K562 (cell line): ENCODE measurements around the gene ZBED2. TPM values are rescaled to one million over a fixed set of nuclear protein-coding genes. Genes with fewer than 3 reads are reported as not detected.

Experiments
- ATAC-seq: fragments of 200-7000 bp; cut with Tn5 transposase; 3 replicates; pipeline ENCODE4 v1.9.1; 2020; ENCODE audit warnings: moderate library complexity
- BruUV-seq: library from RNA; stranded (reverse); fragments of 400-500 nt; replicated peaks from 2 replicates; lab custom pipeline; 2021; lab: Mats Ljungman, UMichigan
- CTCF ChIA-PET: fragments of 300-600 bp; formaldehyde crosslinking; extraction: SDS; loops from one replicate; lab custom pipeline; 2021; ENCODE audit warnings: low intra/inter-chr PET ratio; lab: Yijun Ruan, JAX
- POLR2A ChIA-PET: fragments of 300-600, 350-650 bp; sonication (Branson Sonifier 250); formaldehyde crosslinking; extraction: SDS; loops from one replicate; lab custom pipeline; 2021; ENCODE audit warnings: antibody characterized with exemption, inconsistent platforms; lab: Yijun Ruan, JAX
- DNase-seq, 4 experiments: peaks; one replicate each; pipeline versions ENCODE4 v3.0.0 to v3.0.0-alpha.2; 2011 to 2018; ENCODE audit warnings: low spot score in 3 of 4, mixed read lengths in 3 of 4; ENCODE audit errors: extremely low read depth in 1 of 4
- FAIRE-seq: peaks from 2 replicates; lab custom pipeline; 2011; peaks lifted over from hg19 to GRCh38; lab: Jason Lieb, UNC
- H2AFZ ChIP-seq: 2 replicates; pipeline ENCODE4 v1.6.0; 2011; ENCODE audit warnings: low read depth, low read length, control low read depth, inconsistent platforms
- H3K27ac ChIP-seq: fragments of 200-600 bp; 3 replicates; pipeline ENCODE4 v1.8.0; 2011; ENCODE audit warnings: low read depth, mild to moderate bottlenecking, control low read depth, inconsistent platforms, low read length, moderate library complexity, mixed read lengths; ENCODE audit errors: extremely low read depth
- H3K27me3 ChIP-seq, 2 experiments: fragments of 300-600 bp in 1 of 2; 2 replicates in 1 of 2; 3 replicates in 1 of 2; pipeline versions ENCODE4 v1.6.0 to v1.8.0; 2011; ENCODE audit warnings: inconsistent platforms in 2 of 2, low read length in 2 of 2, mild to moderate bottlenecking in 1 of 2, mixed read lengths in 1 of 2, moderate library complexity in 1 of 2; ENCODE audit not compliant: control insufficient read depth in 2 of 2, insufficient read depth in 2 of 2
- H3K36me3 ChIP-seq: fragments of 300-600 bp; 3 replicates; pipeline ENCODE4 v1.8.0; 2011; ENCODE audit warnings: mild to moderate bottlenecking, low read length, inconsistent platforms; ENCODE audit not compliant: control insufficient read depth, insufficient read depth
- H3K4me1 ChIP-seq, 2 experiments: fragments of 200-600 bp in 1 of 2; replicated peaks in 1 of 2; 2 replicates in 1 of 2; 3 replicates in 1 of 2; pipeline versions ENCODE4 v1.5.1 to v1.8.0; 2011; ENCODE audit warnings: inconsistent platforms in 2 of 2, low read length in 2 of 2, mild to moderate bottlenecking in 1 of 2, mixed read lengths in 1 of 2, moderate library complexity in 1 of 2; ENCODE audit not compliant: control insufficient read depth in 2 of 2, insufficient read depth in 2 of 2
- H3K4me2 ChIP-seq: 2 replicates; pipeline ENCODE4 v1.6.1; 2011; ENCODE audit warnings: low read length, control low read depth, inconsistent platforms, mixed read lengths; ENCODE audit not compliant: insufficient read depth
- H3K4me3 ChIP-seq: fragments of 200-600 bp; sonication (generic), shearing (Covaris generic); 2 replicates; pipeline ENCODE4 v1.5.1; 2016; ENCODE audit warnings: control low read depth, inconsistent platforms
- H3K79me2 ChIP-seq: fragments of 200-600 bp; 3 replicates; pipeline ENCODE4 v1.8.0; 2011; ENCODE audit warnings: low read length, inconsistent platforms; ENCODE audit not compliant: control insufficient read depth, insufficient read depth
- H3K9ac ChIP-seq, 2 experiments: 2 replicates each; pipeline versions ENCODE4 v1.6.0 to v1.6.1; 2011; ENCODE audit warnings: low read depth in 2 of 2, low read length in 2 of 2, control low read depth in 1 of 2, inconsistent platforms in 1 of 2, mild to moderate bottlenecking in 1 of 2, mixed read lengths in 1 of 2; ENCODE audit not compliant: insufficient read depth in 1 of 2
- H3K9me1 ChIP-seq: one replicate; pipeline ENCODE4 v1.6.0; 2011; ENCODE audit warnings: inconsistent platforms, mild to moderate bottlenecking, low read length, moderate library complexity; ENCODE audit not compliant: control insufficient read depth, insufficient read depth
- H3K9me3 ChIP-seq: replicated peaks from 2 replicates; pipeline ENCODE4 v1.5.1; 2011; ENCODE audit warnings: low read depth, low read length, inconsistent platforms; ENCODE audit not compliant: control insufficient read depth, insufficient read depth
- H4K20me1 ChIP-seq: replicated peaks from 2 replicates; pipeline ENCODE4 v1.6.1; 2011; ENCODE audit warnings: low read length, inconsistent platforms, mixed read lengths; ENCODE audit not compliant: control insufficient read depth, insufficient read depth
- ZNF639 ChIP-seq, 2 experiments: fragments of 200-800 bp in 1 of 2; sonication (Bioruptor generic) in 1 of 2; sonication (generic) in 1 of 2; formaldehyde crosslinking in 1 of 2; IDR thresholded peaks in 1 of 2; conservative IDR thresholded peaks in 1 of 2; 2 replicates each; pipeline versions ENCODE4 v1.5.0 to v1.6.1; 2016 to 2020; ENCODE audit warnings: missing compliant biosample characterization in 1 of 2, missing genetic modification characterization in 1 of 2, missing genetic modification reagents in 1 of 2
- ZNF766 ChIP-seq: fragments of 200-800 bp; sonication (Bioruptor generic); conservative IDR thresholded peaks from 2 replicates; pipeline ENCODE4 v1.6.1; 2016; ENCODE audit warnings: missing genetic modification characterization, missing compliant biosample characterization
- WGBS: fragments of 100-300 bp; shearing (Covaris generic); methylation state at CpG from one replicate; pipeline ENCODE4 v1.1.6; 2016; ENCODE audit warnings: low coverage, mixed read lengths; ENCODE audit not compliant: insufficient coverage; ENCODE audit errors: missing lambda C conversion rate; 5-methylcytosine and 5-hydroxymethylcytosine counted together
- in situ Hi-C: fragments of 300-500 bp; cut with MboI; formaldehyde crosslinking; loops from 4 replicates; pipeline ENCODE4 v1.15.0; 2018; ENCODE audit warnings: inconsistent platforms, mixed read lengths
- intact Hi-C: fragments of 100-400 bp; cut with micrococcal nuclease; formaldehyde crosslinking; loops from 2 replicates; pipeline ENCODE4 v1.14.2; 2022
- polyA plus RNA-seq, 8 experiments: library from polyadenylated mRNA; depleted of rRNA in 4 of 8; stranded (reverse) in 5 of 8; unstranded in 3 of 8; fragments of >200 nt; fragmentation: Nextera tagmentation in 2 of 8; fragmentation: Illumina TruSeq in 1 of 8; extraction: Ambion mirVana in 2 of 8; extraction: Trizol in 1 of 8; gene quantifications; 2 replicates each; pipeline versions ENCODE4 v1.2.1 to v1.2.3, GENCODE V29; 2011 to 2014; ENCODE audit warnings: inconsistent platforms in 1 of 8, missing spikeins in 1 of 8
- total RNA-seq, 7 experiments: library from RNA; depleted of rRNA in 6 of 7; stranded (reverse); fragments of >200 nt in 6 of 7; fragmentation: Illumina TruSeq in 2 of 7; extraction: Trizol in 2 of 7; gene quantifications; 2 replicates each; pipeline versions ENCODE4 v1.2.1 to v1.2.3, GENCODE V29; 2011 to 2021; ENCODE audit warnings: low replicate concordance in 1 of 7
- TF ChIP-seq, protein P1 (sequence below): fragments of 250-450 bp; sonication (Bioruptor Pico); IDR thresholded peaks from 2 replicates; pipeline ENCODE4 v1.8.0; 2022; ENCODE audit warnings: moderate library complexity, mild to moderate bottlenecking, inconsistent platforms

The ZBED2 gene
- total and polyA plus RNA-seq, 9 of the 15 experiments (the other 6 are each of a cell fraction or from before 2014, with no cell fraction given) = 0.11 TPM; not detected in 8

DNA sequence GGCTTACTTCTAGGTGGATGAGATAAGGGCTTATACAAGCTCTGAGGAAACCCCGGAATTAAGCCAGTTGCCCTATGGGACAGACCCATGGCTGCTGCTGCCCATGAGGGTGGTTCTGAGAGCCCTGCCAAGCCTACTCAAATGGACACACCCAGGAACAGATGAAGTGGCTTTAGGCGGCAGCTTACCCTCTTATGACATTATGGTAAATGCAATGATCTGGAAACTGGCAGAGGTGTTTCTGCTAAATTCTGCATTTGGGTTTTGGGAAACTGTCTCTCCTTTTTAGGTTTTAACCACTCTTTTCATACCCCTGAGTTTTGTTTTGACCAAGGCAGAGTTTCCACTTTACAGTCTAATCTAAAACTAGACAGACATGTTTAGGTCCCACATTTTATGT is 9.0 kb upstream of the ZBED2 start (continued):
- TF ChIP-seq ZNF639 (CRISPR knock-in tag; conservative IDR thresholded peaks at IDR 0.05 in 1 of 2, IDR thresholded peaks at IDR 0.05 in 1 of 2) = no peak

DNA sequence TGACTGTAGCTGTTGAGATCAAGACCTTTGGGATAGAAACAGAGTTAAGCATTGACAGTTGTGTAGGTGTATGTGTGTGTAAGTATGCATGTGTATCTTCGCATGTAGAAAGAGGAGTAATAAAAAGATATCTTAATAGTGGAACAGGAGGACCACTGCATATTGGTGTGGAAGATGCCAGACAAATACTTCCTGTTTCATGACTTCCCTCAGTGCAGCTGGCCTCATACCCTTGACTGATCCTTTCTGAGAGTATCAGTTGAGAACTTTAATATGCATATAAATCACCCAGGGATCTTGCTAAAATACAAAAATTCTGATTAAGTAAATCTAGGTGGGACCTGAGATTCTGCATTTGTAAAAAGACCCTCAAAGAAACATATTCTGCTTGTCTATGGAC is 8.5 kb upstream of the ZBED2 start:
- no peak for DNase-seq
- H3K4me2 ChIP-seq = no peak overlapping the region
- no peaks in the 10 kb centered on the region for H3K4me1 ChIP-seq
- no peak overlapping the region for H3K27ac ChIP-seq
- H3K9me1 ChIP-seq = no peaks in the 10 kb centered on the region
- H4K20me1 ChIP-seq = no peaks in the 10 kb centered on the region
- ATAC-seq = no peak
- BruUV-seq = no TSS peak
- intact Hi-C loops = no loop called here
- no peak overlapping the region for H3K4me3 ChIP-seq
- ChIA-PET CTCF (no interaction called here), POLR2A (interaction anchor here (0.6 kb wide), 1 partner anchor 13 kb away, joined by 3 read pairs; no protein-coding TSS in a partner anchor)
- no peaks in the 10 kb centered on the region for H3K79me2 ChIP-seq
- TF ChIP-seq ZNF766 = no peak
- TF ChIP-seq, protein P1, sequence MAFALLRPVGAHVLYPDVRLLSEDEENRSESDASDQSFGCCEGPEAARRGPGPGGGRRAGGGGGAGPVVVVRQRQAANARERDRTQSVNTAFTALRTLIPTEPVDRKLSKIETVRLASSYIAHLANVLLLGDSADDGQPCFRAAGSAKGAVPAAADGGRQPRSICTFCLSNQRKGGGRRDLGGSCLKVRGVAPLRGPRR (CRISPR knock-in tag) = no peak
- FAIRE-seq = no peak
- in situ Hi-C loops = no loop called here
- no peak overlapping the region for H2AFZ ChIP-seq
- H3K27me3 ChIP-seq = no peaks in the 10 kb centered on the region
- H3K9ac ChIP-seq = no peak overlapping the region
- WGBS = 0% methylated on average over 1 of the region's 1 CpG
- no peaks in the 10 kb centered on the region for H3K36me3 ChIP-seq
- H3K9me3 ChIP-seq = no peaks in the 10 kb centered on the region
